RWPE1 (cell line): ENCODE measurements around the gene CCDC121.
A peak's percentile ranks its signal among the peaks of the same experiment; 100 is the strongest.

Source experiments
- CTCF ChIA-PET: fragments of 350-600 bp; sonication (Branson Sonifier 250); formaldehyde crosslinking; extraction: SDS; loops from one replicate; lab custom pipeline; 2021; lab: Yijun Ruan, JAX
- POLR2A ChIA-PET: fragments of 400-600 bp; formaldehyde crosslinking; extraction: SDS; loops from one replicate; lab custom pipeline; 2020; ENCODE audit warnings: antibody characterized with exemption; ENCODE audit not compliant: low non-redundant PET; lab: Yijun Ruan, JAX
- DNase-seq: peaks from one replicate; pipeline ENCODE4 v3.0.0; 2012; ENCODE audit warnings: low spot score
- H3K27ac ChIP-seq: fragments of 450-650 bp; 2 replicates; pipeline ENCODE4 v1.5.1; 2017
- TF ChIP-seq, protein P1 (sequence below): fragments of 450-650 bp; conservative IDR thresholded peaks from 2 replicates; pipeline ENCODE4 v1.5.1; 2017; ENCODE audit warnings: low read depth, mild to moderate bottlenecking

CCDC121 gene, protein sequence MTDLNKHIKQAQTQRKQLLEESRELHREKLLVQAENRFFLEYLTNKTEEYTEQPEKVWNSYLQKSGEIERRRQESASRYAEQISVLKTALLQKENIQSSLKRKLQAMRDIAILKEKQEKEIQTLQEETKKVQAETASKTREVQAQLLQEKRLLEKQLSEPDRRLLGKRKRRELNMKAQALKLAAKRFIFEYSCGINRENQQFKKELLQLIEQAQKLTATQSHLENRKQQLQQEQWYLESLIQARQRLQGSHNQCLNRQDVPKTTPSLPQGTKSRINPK

DNA sequence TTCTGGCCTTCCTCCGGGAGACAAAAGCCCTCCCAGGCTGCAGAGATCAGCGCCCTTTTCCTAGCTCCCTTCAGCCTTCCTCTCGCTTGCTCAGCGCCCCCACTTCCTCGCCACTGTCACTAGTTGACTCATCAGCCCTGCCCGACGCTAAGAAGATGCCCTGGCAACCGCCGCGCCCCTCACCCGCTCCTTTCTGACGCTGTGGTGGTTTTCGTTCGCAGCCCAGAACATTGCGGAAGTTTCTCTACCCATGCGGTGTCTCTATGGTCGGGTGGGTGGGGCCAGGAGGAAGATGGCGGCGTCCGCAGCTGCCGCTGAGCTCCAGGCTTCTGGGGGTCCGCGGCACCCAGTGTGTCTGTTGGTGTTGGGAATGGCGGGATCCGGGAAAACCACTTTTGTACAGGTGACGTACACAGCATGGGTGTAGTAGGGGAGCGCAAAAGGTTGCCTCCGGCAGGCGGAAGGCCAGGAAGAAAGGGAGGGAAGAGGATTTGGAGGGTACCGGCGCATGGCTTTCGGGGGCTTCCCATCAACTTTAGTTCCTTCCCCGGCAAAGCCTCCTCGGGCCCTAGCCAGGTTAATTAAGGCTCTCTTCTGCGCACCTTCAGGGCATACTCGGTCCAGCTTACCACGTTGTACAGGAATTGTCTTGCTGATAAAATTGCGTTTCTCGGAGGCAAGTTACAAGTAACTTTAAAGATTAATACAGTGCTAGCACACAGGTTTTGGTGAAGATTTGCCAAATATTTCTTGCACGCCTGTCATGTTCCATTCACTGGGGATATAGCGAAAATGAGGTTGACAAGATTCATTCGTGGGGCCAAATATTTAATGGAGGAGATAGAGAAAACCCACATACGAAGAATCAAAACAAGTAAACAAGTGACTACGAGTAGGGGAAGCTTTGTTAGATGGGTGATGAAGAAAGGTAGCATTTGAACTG is at the start of gene CCDC121, which contains the start of gene GPN1:
TSS of gene CCDC121 (minus strand) at position 246 of the 943 bp plus-strand sequence. CDS start 1,213 bp downstream, outside the sequence.
TSS of gene GPN1 (plus strand) at position 284 of the 943 bp plus-strand sequence. CDS start at position 293, 9 bp downstream.
- peak within 1 kb of the TSS; percentile 94 for H3K27ac ChIP-seq
- DNase-seq = peak; percentile 92
- ChIA-PET POLR2A (no interaction called here), CTCF (no interaction called here)
- TF ChIP-seq, protein P1, sequence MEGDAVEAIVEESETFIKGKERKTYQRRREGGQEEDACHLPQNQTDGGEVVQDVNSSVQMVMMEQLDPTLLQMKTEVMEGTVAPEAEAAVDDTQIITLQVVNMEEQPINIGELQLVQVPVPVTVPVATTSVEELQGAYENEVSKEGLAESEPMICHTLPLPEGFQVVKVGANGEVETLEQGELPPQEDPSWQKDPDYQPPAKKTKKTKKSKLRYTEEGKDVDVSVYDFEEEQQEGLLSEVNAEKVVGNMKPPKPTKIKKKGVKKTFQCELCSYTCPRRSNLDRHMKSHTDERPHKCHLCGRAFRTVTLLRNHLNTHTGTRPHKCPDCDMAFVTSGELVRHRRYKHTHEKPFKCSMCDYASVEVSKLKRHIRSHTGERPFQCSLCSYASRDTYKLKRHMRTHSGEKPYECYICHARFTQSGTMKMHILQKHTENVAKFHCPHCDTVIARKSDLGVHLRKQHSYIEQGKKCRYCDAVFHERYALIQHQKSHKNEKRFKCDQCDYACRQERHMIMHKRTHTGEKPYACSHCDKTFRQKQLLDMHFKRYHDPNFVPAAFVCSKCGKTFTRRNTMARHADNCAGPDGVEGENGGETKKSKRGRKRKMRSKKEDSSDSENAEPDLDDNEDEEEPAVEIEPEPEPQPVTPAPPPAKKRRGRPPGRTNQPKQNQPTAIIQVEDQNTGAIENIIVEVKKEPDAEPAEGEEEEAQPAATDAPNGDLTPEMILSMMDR = no peak

DNA sequence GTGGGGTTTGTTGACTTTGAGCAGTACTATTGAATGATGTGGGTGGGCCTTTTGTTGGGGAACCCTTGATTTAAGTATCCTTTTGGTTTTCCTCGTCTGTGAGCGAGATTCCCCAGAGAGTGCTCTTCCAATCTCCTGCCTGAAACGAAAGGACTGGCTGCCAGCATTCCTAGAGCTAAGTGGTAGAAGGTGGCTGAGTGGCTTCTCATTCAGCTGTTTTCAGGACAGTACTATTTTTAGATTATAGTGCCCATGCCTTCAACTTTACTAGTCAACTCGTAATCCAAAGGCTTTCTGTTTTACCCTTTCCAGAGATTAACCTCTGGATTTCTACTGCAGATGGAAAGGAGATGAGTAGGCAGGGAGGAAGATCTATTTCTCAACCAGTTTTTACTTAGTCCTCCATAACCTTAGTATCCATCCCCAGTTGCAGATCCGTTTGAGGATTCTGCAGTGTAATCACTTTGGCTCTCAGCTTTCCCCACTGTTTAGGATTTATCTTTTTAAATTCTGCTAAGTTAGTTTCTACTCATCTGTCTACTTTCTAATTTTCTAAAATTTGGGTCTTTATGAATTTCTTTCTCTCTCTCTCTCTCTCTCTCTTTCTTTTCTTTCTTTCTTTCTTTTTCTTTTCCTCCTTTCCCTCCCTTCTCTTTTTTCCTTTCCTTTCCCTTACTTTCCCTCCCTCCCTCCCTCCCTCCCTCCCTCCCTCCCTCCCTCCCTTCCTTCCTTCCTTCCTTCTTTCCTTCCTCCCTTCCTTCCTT is 44.1 kb upstream of the CCDC121 start:
- POLR2A ChIA-PET = no interaction called here
- TF ChIP-seq, protein P1 = no peak
- H3K27ac ChIP-seq = no peak overlapping the region
- CTCF ChIA-PET = no interaction called here
- no peak for DNase-seq

DNA sequence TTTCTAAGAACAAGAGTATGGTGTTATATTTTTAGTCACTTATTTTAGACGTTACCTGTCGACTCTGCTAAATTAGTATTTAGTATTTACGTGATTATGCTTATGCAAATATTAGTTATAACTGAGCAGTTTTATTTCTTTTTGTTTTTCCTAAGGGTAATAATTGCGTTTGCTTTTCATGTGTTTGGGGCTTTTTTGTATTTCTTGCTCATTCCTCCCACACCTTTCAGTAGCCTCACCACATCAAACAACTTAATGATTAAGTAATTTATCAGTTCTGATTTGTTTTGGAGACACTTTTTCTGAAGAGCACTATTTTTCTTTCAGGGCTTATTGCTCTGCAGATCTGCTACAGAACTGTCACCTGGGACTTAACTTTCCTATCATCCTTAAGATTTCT is 42.4 kb upstream of the CCDC121 start:
- ChIA-PET CTCF (no interaction called here), POLR2A (no interaction called here)
- TF ChIP-seq, protein P1 = no peak
- DNase-seq = no peak
- H3K27ac ChIP-seq = no peak overlapping the region

DNA sequence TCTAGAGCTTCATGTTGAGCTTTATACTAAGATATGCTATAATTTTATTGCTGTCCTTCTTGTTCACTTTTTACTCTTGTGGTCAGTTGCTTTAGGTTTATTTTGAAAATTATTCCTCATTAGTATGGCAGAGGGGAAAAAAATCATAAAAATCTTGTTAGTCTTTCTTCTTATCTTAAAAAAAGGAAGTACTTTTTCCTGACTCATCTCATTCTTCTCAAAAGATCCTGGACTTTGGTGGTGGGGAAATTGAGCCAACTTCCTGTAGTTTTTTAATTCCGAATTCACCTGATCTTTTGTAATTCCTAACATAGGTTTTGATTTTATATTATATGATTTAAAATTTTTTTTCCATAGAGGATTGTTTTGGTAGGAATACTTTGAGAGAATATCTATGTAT is 38.6 kb upstream of the CCDC121 start:
- DNase-seq = no peak
- ChIA-PET CTCF (no interaction called here), POLR2A (no interaction called here)
- no peak overlapping the region for H3K27ac ChIP-seq
- TF ChIP-seq, protein P1 = no peak

DNA sequence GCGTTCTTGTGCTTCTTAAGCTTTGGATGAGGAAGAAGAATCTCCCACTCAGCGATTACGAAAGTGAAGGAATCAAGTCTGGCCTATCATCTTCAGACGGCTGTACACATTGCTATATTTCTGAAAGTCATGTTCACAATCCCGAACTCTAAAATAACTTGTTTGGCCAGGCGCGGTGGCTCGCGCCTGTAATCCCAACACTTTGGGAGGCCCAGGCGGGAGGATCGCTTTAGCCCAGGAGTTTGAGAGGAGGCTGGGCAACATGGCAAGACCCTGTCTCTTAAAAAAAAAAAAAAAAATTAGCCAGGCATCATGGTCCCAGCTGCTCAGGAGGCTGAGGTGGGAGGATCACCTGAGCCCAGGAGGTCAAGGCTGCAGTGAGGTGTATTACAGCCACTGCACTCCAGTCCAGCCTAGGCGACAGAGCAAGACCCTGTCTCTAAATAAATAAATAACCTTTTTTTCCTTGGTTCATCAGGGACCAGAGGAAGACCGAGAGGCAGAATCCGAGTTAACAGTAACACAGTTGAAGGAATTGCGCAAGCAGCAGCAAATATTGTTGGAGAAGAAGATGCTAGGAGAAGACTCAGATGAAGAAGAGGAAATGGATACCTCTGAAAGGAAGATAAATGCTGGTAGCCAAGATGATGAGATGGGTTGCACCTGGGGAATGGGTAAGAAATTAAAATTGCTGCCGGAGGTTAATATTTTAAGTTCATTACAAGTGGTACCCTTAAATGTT is 36.0 kb upstream of the CCDC121 start:
- TF ChIP-seq, protein P1 = no peak
- peak overlapping the region; percentile 94 for H3K27ac ChIP-seq
- ChIA-PET CTCF (interaction anchor here (0.5 kb wide), 1 partner anchor 259 kb away, joined by 7 read pairs; no protein-coding TSS in a partner anchor), POLR2A (no interaction called here)
- no peak for DNase-seq
